HK-2 (cell line): ENCODE results near the gene CTXND1.

Experiments
- DNase-seq: peaks from one replicate; pipeline ENCODE4 v3.0.0-alpha.2; 2018; ENCODE audit not compliant: unreplicated experiment

CTXND1 gene

DNA sequence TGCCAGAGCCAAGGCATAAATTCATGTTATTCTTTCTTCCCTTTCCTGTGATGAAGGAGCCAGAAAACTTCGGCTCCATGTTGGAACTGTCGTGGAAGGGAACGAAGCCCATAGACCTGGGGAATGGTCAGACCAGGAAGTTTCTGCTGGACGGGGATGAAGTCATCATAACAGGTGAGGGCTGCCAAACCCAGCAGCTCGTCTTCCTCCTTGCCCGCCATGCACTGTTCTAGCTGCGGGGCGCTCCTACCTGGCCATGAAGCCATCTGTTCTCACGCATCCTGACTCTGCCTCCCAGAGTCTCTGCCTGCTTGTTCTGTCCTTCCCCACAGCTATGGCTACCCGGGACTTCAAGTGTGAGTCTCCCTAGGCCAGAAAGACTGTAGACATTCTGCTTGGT, 71.0 kb downstream of the CTXND1 start:
- DNase-seq: no peak

- no peak for DNase-seq
Measured at GRCh38 chr15:80180468-80180867, 71.5 kb downstream of the CTXND1 start.

- no peak for DNase-seq
Measured at GRCh38 chr15:80179935-80180334, 72.1 kb downstream of the CTXND1 start.

DNA sequence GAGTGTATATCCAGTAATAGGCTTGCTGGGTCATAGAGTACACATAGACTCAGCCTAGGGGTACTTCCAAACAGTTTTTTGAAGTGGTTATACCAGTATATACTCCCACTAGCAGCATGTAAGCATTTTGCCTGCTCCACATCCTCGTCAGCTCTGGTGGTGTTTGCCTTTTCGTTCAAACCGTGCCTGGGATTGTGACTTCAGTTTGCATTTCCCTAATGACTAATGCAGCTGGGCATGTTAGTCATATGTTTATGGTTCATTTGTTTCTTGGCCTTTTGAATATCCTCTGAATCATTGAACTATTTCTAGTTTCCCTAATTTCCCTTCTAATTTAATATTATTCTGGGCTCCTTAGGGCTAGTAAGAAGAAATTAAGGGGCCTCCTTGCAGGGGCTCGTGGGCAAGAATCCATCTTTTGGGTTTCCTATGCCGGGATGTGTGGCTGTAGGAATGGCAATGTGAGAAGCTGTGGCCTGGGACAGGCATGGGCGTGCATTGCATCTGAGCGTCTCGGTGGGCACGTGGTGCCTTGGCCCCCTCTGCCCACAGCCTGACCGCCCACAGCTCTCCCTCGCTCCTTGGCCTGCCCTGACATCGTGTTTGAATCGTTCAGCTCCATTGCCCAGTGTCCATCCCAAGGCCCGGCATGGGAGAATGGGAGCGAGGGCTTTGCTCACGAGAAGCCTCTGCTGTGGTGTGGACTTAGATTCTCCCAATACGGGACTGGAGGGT, 72.8 kb downstream of the CTXND1 start:
- peak; percentile 34 for DNase-seq

DNA sequence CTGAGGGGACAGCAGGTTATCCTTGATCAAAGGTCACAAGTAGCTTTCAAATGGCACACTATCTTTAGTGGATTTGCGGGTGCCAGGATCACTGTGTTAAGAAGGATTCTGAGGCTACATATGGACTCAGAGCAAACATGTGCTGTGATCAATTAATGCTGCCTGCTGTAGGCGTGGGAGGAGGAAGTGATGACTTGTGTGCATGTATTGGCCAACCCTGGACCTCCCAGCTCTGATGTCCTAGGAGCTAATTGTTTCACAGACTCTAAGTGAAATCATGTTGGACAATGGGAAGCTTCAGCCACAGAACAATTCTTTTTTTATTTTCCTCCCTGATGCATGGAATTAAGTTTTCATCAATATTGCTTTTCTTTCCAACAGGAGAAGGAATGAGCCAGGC, 74.9 kb downstream of the CTXND1 start:
- DNase-seq: no peak

GRCh38 chr15:80176443-80176842, 75.6 kb downstream of the CTXND1 start:
- no peak for DNase-seq

DNA sequence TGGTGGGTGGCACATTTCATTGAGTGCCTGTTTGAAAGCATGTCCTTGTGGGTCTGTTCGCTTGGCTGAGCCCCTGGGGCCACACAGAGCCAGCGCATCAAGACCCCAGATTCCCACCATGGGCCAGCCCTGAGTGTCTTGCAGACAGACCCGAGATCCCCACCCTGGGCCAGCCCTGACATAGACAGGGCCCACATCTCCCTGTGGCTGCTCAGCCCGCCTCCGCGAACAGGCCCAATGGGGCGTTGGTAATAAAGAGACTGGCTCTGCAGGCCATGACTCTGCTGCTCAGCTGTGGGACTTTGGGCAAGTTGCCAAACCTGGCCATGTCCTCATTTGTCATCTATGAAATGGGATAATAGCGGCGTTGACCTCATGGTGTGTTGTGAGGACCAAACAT, 76.6 kb downstream of the CTXND1 start:
- no peak for DNase-seq

GRCh38 chr15:80174017-80174746, 77.8 kb downstream of the CTXND1 start:
- DNase-seq: no peak

GRCh38 chr15:80173022-80173759, 78.8 kb downstream of the CTXND1 start:
- peak; percentile 68 for DNase-seq

DNA sequence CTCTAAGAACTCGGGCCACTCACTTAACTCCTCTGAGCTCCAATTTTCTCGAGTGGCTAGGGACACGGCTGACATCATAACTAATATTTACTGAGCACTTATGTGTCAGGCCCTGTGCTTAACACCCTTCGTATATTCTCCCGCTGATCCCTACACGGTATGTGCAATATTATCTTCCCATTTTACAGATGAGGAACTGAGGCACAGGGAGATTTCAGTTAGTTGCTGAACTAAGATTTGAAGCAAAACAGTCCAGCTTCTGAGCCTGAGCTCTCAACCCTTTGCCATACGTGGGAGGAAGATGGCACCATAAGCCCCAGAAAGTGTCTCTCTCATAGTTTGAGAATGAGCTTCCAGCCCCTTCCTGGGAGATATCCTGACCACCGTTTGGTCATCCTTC, 79.6 kb downstream of the CTXND1 start:
- DNase-seq: no peak

DNA sequence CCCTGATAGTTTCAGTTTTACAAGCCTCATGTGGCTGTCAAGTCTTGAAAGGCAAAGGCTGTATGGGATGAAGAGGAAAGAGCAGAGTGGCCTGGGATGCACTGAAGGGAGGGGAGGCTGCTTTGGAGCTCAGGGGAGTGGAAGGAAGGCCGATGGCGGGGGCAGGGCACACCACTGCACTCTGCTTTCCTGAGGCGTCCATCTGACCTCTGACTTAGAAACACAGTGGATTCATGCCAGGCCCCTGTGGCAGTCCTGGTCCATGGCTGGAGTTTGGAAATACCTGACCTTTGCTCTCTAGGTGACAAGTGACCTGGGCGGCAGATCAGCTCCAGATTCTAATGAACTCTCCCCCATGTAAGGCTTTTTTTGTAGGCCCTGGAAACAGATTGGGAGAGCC, 80.2 kb downstream of the CTXND1 start:
- no peak for DNase-seq

GRCh38 chr15:80170596-80170995, 81.4 kb downstream of the CTXND1 start:
- no peak for DNase-seq

DNA sequence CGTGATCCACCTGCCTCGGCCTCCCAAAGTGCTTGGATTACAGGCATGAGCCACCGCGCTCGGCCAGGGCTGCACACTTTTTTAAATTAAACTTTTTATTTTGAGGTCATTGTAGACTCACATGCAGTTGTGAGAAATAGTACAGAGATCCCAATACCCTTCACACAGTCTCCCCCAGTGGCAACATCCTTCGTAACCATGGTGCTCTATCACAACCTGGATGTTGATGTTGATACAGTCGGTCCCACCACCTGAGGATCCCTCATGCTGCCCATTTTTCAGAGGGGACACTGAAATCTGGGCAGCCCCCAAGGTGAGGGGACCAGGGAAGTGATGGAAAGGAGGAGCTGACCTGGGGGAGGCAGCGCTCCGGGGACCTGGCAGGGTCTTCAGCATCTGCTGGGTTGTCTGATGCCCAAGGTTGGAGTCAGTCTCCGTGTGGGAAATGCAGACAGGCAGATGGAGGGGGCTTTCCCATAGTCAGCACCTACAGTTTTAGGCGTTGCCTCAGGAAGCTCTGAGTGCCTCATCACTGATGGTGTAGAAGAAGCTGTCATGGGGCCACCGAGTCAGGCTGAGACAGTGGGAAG, 82.2 kb downstream of the CTXND1 start:
- DNase-seq: no peak

- no peak for DNase-seq
Measured at GRCh38 chr15:80168421-80168820, 83.6 kb downstream of the CTXND1 start.

- DNase-seq: no peak
Measured at GRCh38 chr15:80167936-80168335, 84.1 kb downstream of the CTXND1 start.

DNA sequence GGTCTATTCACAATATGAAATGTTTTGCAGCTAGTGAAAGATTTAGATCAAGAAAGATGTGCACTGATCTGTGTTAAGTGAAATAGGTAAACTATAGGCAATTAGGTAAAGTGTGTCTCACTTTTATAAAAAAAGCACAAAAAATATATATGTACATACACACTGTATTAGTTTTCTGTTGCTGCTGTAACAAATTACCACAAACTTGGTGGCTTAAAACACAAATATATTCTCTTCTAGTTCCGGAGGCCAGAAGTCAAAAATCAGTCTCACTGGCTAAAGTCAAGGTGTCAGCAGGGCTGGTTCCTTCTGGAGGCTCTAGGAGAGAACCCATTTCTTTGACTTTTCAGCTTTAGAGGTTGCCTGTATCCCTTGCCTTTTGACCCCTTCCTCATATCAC, 88.1 kb downstream of the CTXND1 start:
- DNase-seq: no peak

- DNase-seq: no peak
Measured at GRCh38 chr15:80163217-80163616, 88.8 kb downstream of the CTXND1 start.

- no peak for DNase-seq
Measured at GRCh38 chr15:80162059-80162554, 89.9 kb downstream of the CTXND1 start.

GRCh38 chr15:80161468-80162016, 90.5 kb downstream of the CTXND1 start:
- no peak for DNase-seq

- peak; percentile 82 for DNase-seq
Measured at GRCh38 chr15:80160570-80161156, 91.3 kb downstream of the CTXND1 start.

DNA sequence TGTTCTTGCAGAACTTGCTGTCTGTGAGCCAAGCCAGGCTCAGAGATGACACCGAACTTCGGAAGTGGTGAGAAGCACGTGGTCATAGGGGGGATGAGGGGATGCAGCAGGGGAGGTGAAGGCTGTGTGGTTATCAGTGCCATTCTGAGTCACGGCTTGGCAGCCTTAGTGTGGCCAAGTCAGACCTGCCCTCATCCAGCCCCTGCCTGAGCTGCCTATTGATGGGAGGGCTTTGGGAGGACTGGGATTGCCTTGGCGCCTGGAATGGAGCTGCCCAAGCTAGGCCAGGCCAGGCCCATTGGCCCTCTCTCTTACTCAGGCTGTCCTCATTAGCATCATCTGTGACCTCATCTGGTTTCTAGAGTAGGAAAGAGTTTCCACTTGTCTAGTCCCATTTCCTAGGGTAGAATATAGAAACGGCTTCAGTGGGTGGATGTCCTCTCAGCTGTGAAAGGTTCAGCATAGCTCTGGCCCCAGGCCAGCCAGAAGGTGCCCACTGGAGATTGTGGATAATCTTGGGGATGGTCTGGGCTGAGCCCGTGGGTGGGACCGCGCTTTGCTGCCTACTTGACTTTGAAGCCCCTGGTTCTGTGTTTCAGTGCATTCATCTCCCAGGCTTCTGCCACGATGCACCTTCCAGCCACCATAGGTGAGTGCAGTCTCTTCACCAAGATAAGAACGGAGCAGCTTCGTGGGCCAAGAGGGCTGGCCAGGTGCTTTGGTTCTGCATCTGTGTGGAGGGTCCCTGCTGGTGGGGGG, 92.0 kb downstream of the CTXND1 start:
- peak; percentile 82 for DNase-seq
